H1 (cell line): ENCODE data around the gene BAG2.

Experiments
- SP1 ChIP-seq: IDR thresholded peaks from 2 replicates; pipeline ENCODE4 v1.6.1; 2011; ENCODE audit warnings: low read depth, low read length
- YY1 ChIP-seq: IDR thresholded peaks from 2 replicates; pipeline ENCODE4 v1.6.1; 2011; ENCODE audit warnings: low read depth, mild to moderate bottlenecking, low read length
- TF ChIP-seq, protein P1 (sequence below): IDR thresholded peaks from 2 replicates; pipeline ENCODE4 v1.6.1; 2011; ENCODE audit warnings: low read length, improper control_type of control experiment

DNA sequence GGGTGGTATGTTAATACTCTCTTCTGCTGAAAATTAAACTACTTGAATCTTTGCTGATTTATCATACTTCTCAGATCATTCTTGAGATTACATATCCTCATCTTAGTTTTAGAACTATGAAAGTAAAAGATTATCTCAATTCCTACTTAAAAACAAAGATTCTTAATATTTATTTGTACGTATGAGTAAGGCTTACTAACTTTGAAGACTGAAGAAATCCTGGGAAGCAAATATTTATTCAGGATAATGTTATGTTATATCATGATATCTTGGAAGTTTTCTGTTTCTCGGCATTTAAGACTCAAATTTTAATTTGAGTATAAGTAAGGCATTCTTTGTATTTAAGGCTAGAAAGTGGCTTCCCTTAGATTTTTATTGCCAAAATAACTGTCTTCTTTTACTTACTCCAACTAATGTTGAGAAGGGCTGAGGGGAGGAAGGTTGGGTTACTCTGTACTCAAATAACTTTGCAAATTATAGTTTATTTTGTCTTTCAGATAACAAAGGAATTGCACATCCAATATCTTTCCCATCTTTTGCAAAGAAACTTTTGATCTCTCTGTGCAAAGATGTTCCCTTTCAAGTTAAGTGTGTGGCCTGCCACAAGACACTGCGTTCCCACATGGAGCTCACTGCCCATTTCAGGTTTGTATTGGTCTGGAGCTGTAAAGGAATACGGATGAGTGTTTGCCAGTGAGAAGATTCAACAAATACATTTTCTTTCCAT lies 30.5 kb upstream of the BAG2 start:
- no peak for TF ChIP-seq SP1
- TF ChIP-seq YY1 = no peak
- TF ChIP-seq, protein P1, sequence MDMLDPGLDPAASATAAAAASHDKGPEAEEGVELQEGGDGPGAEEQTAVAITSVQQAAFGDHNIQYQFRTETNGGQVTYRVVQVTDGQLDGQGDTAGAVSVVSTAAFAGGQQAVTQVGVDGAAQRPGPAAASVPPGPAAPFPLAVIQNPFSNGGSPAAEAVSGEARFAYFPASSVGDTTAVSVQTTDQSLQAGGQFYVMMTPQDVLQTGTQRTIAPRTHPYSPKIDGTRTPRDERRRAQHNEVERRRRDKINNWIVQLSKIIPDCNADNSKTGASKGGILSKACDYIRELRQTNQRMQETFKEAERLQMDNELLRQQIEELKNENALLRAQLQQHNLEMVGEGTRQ = no peak
